HepG2 (cell line): Measurements from ENCODE around the gene PLA1A. TPM values are rescaled to one million over a fixed set of nuclear protein-coding genes. Genes with fewer than 3 reads are reported as not detected.

ENCODE experiments used
- ATAC-seq: fragments of 200-7000 bp; cut with Tn5 transposase; 3 replicates; pipeline ENCODE4 v1.9.1; 2020; ENCODE audit warnings: mild to moderate bottlenecking, moderate library complexity
- BruUV-seq: library from RNA; stranded (reverse); fragments of 400-500 nt; replicated peaks from 2 replicates; lab custom pipeline; 2021; lab: Mats Ljungman, UMichigan
- CTCF ChIA-PET: fragments of 300-600 bp; formaldehyde crosslinking; extraction: SDS; loops from one replicate; lab custom pipeline; 2021; ENCODE audit warnings: low total read pairs, inconsistent platforms, low intra/inter-chr PET ratio; lab: Yijun Ruan, JAX
- POLR2A ChIA-PET: fragments of 350-600 bp; sonication (Branson Sonifier 250); formaldehyde crosslinking; loops from one replicate; lab custom pipeline; 2020; ENCODE audit warnings: antibody characterized with exemption, inconsistent platforms; lab: Yijun Ruan, JAX
- DNase-seq: peaks from one replicate; pipeline ENCODE4 v3.0.0-alpha.2; 2015; ENCODE audit warnings: low spot score
- FAIRE-seq: peaks from 3 replicates; lab custom pipeline; 2011; peaks lifted over from hg19 to GRCh38; lab: Jason Lieb, UNC
- H2AFZ ChIP-seq: one replicate; pipeline ENCODE4 v1.6.1; 2011; ENCODE audit warnings: low read length, inconsistent platforms
- H3K27ac ChIP-seq: fragments of 300-600 bp; 3 replicates; pipeline ENCODE4 v1.8.0; 2011; ENCODE audit warnings: mixed run types, mild to moderate bottlenecking, mixed read lengths, low read length, inconsistent platforms; ENCODE audit not compliant: insufficient read depth; ENCODE audit errors: extremely low read length
- H3K27me3 ChIP-seq, 2 experiments: fragments of 200-600 bp in 1 of 2; 2 replicates in 1 of 2; 3 replicates in 1 of 2; pipeline versions ENCODE4 v1.6.0 to v1.8.0; 2011; ENCODE audit warnings: low read length in 2 of 2, mild to moderate bottlenecking in 2 of 2, moderate library complexity in 2 of 2, inconsistent platforms in 1 of 2; ENCODE audit not compliant: insufficient read depth in 2 of 2, control insufficient read depth in 1 of 2
- H3K36me3 ChIP-seq, 2 experiments: fragments of 200-600 bp in 1 of 2; replicated peaks in 1 of 2; 2 replicates in 1 of 2; 3 replicates in 1 of 2; pipeline versions ENCODE4 v1.5.1 to v1.8.0; 2011; ENCODE audit warnings: low read length in 2 of 2, inconsistent platforms in 1 of 2; ENCODE audit not compliant: insufficient read depth in 2 of 2, control insufficient read depth in 1 of 2
- H3K4me1 ChIP-seq: 2 replicates; pipeline ENCODE4 v1.5.1; 2012; ENCODE audit warnings: low read length, inconsistent platforms; ENCODE audit not compliant: insufficient read depth
- H3K4me2 ChIP-seq: 2 replicates; pipeline ENCODE4 v1.6.0; 2011; ENCODE audit warnings: low read depth, low read length, inconsistent platforms
- H3K4me3 ChIP-seq, 3 experiments: fragments of 200-600 bp in 1 of 3; sonication (generic), shearing (Covaris generic) in 1 of 3; replicated peaks in 1 of 3; 2 replicates each; pipeline ENCODE4 v1.5.1; 2011 to 2016; ENCODE audit warnings: low read length in 3 of 3, inconsistent platforms in 2 of 3, low read depth in 2 of 3, mild to moderate bottlenecking in 2 of 3, control low read depth in 1 of 3, mixed read lengths in 1 of 3; ENCODE audit not compliant: insufficient read depth in 1 of 3
- H3K79me2 ChIP-seq: one replicate; pipeline ENCODE4 v1.6.1; 2011; ENCODE audit warnings: low read length, inconsistent platforms; ENCODE audit not compliant: insufficient read depth
- H3K9ac ChIP-seq: 2 replicates; pipeline ENCODE4 v1.6.0; 2011; ENCODE audit warnings: mild to moderate bottlenecking, low read depth, low read length, inconsistent platforms; ENCODE audit not compliant: insufficient read depth
- H3K9me3 ChIP-seq: 2 replicates; pipeline ENCODE4 v1.5.1; 2012; ENCODE audit warnings: mild to moderate bottlenecking, low read length
- H4K20me1 ChIP-seq: 2 replicates; pipeline ENCODE4 v1.6.0; 2011; ENCODE audit warnings: inconsistent platforms, mild to moderate bottlenecking, low read length, moderate library complexity; ENCODE audit not compliant: insufficient read depth
- DMTF1 ChIP-seq: sonication (generic); formaldehyde crosslinking; IDR thresholded peaks from 2 replicates; pipeline ENCODE4 v1.4.0; 2020; ENCODE audit warnings: mild to moderate bottlenecking, missing genetic modification reagents
- FOXC1 ChIP-seq: sonication (generic); formaldehyde crosslinking; IDR thresholded peaks from 2 replicates; pipeline ENCODE4 v1.8.0; 2022; ENCODE audit warnings: mild to moderate bottlenecking, missing genetic modification reagents, borderline replicate concordance
- FOXM1 ChIP-seq: sonication (generic); formaldehyde crosslinking; IDR thresholded peaks from 2 replicates; pipeline ENCODE4 v1.5.0; 2020; ENCODE audit warnings: missing genetic modification reagents
- GLI4 ChIP-seq: sonication (generic); formaldehyde crosslinking; IDR thresholded peaks from 2 replicates; pipeline ENCODE4 v1.5.1; 2020; ENCODE audit warnings: missing genetic modification reagents, mild to moderate bottlenecking, moderate library complexity, borderline replicate concordance
- GTF3A ChIP-seq: sonication (generic); formaldehyde crosslinking; conservative IDR thresholded peaks from 2 replicates; pipeline ENCODE4 v1.4.0; 2020; ENCODE audit warnings: mild to moderate bottlenecking, missing genetic modification reagents
- HHEX ChIP-seq: IDR thresholded peaks from 2 replicates; pipeline ENCODE4 v1.6.1; 2016; ENCODE audit warnings: control low read depth
- KLF15 ChIP-seq: sonication (generic); formaldehyde crosslinking; IDR thresholded peaks from 2 replicates; pipeline ENCODE4 v1.8.1; 2023; ENCODE audit warnings: borderline replicate concordance, mild to moderate bottlenecking, inconsistent platforms, missing genetic modification reagents, mixed read lengths
- MTF1 ChIP-seq: sonication (generic); formaldehyde crosslinking; IDR thresholded peaks from 2 replicates; pipeline ENCODE4 v1.5.0; 2020; ENCODE audit warnings: missing genetic modification reagents
- NONO ChIP-seq, 2 experiments: fragments of 450-650 bp in 1 of 2; sonication (generic) in 1 of 2; formaldehyde crosslinking in 1 of 2; IDR thresholded peaks in 1 of 2; conservative IDR thresholded peaks in 1 of 2; 2 replicates each; pipeline versions ENCODE4 v1.6.1 to v1.8.0; 2017 to 2022; ENCODE audit warnings: mild to moderate bottlenecking in 1 of 2, missing genetic modification reagents in 1 of 2, moderate library complexity in 1 of 2
- STAT5B ChIP-seq: sonication (generic); formaldehyde crosslinking; IDR thresholded peaks from 2 replicates; pipeline ENCODE4 v1.4.0; 2020; ENCODE audit warnings: missing genetic modification reagents
- ZMYM4 ChIP-seq: sonication (generic); formaldehyde crosslinking; IDR thresholded peaks from 2 replicates; pipeline ENCODE4 v1.8.1; 2023; ENCODE audit warnings: mild to moderate bottlenecking, missing genetic modification reagents
- WGBS: methylation state at CpG from one replicate; pipeline ENCODE4 v1.1.6; 2017; ENCODE audit warnings: low lambda C conversion rate; 5-methylcytosine and 5-hydroxymethylcytosine counted together
- in situ Hi-C: cut with HindIII; loops from 2 replicates; pipeline ENCODE4 v1.10.0; 2017; ENCODE audit warnings: low pct_unique_long_range_greater_than_20kb; ENCODE audit not compliant: extremely low pct_ligation_motif_present
- intact Hi-C: fragments of 100-400 bp; cut with micrococcal nuclease; formaldehyde crosslinking; loops from one replicate; pipeline ENCODE4 v1.10.0; 2022; ENCODE audit not compliant: unreplicated experiment
- polyA plus RNA-seq, 8 experiments: library from polyadenylated mRNA; depleted of rRNA in 3 of 8; stranded (reverse) in 7 of 8; unstranded in 1 of 8; fragments of >200 nt; fragmentation: Illumina TruSeq in 4 of 8; extraction: Trizol in 4 of 8; gene quantifications; 2 replicates each; pipeline versions ENCODE4 v1.2.1 to v1.2.3, GENCODE V29; 2011 to 2016; ENCODE audit warnings: low read depth in 4 of 8, missing spikeins in 1 of 8, mixed read lengths in 1 of 8; ENCODE audit not compliant: insufficient read depth in 1 of 8
- total RNA-seq, 5 experiments: library from RNA; depleted of rRNA; stranded (reverse); fragments of >200 nt; fragmentation: Illumina TruSeq; extraction: Trizol; gene quantifications; 2 replicates each; pipeline ENCODE4 v1.2.3, GENCODE V29; 2016; ENCODE audit warnings: low read depth in 1 of 5
- TF ChIP-seq, protein P1 (sequence below): IDR thresholded peaks from 2 replicates; pipeline ENCODE4 v1.6.1; 2012; ENCODE audit warnings: low read depth, low read length, improper control_type of control experiment
- TF ChIP-seq, protein P2 (sequence below): sonication (generic); formaldehyde crosslinking; IDR thresholded peaks from 2 replicates; pipeline ENCODE4 v1.4.0; 2020; ENCODE audit warnings: missing genetic modification reagents

PLA1A gene
- total and polyA plus RNA-seq, 2 of the 13 experiments (the other 11 are each of a cell fraction or from before 2014, with no cell fraction given): 0.11 to 0.18 TPM

DNA sequence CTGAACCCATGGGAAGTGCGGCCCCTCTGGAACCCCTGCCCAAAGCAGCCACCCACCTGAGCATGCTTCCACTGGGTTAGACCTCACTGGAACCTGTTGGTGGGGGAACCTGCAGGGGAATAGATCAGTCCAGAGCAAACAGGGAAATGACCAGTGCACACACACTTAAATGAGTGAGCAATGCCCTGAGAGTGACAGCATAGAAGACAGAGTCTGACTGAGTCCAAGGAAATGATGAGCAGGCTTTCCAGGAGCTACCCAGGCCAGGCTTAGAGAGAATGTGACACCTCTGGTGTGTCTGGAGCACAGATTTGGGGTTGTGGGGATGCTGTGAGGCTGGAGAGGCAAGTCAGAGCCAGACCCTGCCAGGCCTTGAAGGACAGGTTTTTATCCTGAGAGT lies 28.5 kb downstream of the PLA1A start:
- 20% methylated on average over 1 of the region's 1 CpG for WGBS
- CTCF ChIA-PET: no interaction called here

GRCh38 chr3:119627461-119627860 lies 29.8 kb downstream of the PLA1A start:
- H3K9ac ChIP-seq: no peak overlapping the region
- H3K36me3 ChIP-seq: no peaks in the 10 kb centered on the region
- no peaks in the 10 kb centered on the region for H4K20me1 ChIP-seq
- no peak overlapping the region for H2AFZ ChIP-seq
- ATAC-seq: no peak
- intact Hi-C loops (no loop called here), in situ Hi-C loops (no loop called here)
- ChIA-PET POLR2A (no interaction called here), CTCF (no interaction called here)
- H3K4me3 ChIP-seq: no peak overlapping the region
- no peak overlapping the region for H3K4me2 ChIP-seq
- H3K79me2 ChIP-seq: no peaks in the 10 kb centered on the region
- 58% methylated on average over 7 of the region's 8 CpGs for WGBS
- no peak for FAIRE-seq
- H3K27me3 ChIP-seq: peaks cover 0 to 10% of the 10 kb centered on the region in 2 experiments; a peak in 2 of 5 replicates
- no peaks in the 10 kb centered on the region for H3K4me1 ChIP-seq
- H3K9me3 ChIP-seq: no peaks in the 10 kb centered on the region
- no peak for DNase-seq
- BruUV-seq: no TSS peak
- H3K27ac ChIP-seq: no peak overlapping the region
- TF ChIP-seq KLF15 (CRISPR knock-in tag) (no peak), GLI4 (CRISPR knock-in tag) (no peak), NONO (IDR thresholded peaks at IDR 0.05) (no peak), NONO (CRISPR knock-in tag; conservative IDR thresholded peaks at IDR 0.05) (no peak), FOXC1 (no peak)
- TF ChIP-seq, protein P1, sequence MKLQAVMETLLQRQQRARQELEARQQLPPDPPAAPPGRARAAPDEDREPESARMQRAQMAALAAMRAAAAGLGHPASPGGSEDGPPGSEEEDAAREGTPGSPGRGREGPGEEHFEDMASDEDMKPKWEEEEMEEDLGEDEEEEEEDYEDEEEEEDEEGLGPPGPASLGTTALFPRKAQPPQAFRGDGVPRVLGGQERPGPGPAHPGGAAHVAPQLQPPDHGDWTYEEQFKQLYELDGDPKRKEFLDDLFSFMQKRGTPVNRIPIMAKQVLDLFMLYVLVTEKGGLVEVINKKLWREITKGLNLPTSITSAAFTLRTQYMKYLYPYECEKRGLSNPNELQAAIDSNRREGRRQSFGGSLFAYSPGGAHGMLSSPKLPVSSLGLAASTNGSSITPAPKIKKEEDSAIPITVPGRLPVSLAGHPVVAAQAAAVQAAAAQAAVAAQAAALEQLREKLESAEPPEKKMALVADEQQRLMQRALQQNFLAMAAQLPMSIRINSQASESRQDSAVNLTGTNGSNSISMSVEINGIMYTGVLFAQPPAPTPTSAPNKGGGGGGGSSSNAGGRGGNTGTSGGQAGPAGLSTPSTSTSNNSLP: no peak
- TF ChIP-seq, protein P2, sequence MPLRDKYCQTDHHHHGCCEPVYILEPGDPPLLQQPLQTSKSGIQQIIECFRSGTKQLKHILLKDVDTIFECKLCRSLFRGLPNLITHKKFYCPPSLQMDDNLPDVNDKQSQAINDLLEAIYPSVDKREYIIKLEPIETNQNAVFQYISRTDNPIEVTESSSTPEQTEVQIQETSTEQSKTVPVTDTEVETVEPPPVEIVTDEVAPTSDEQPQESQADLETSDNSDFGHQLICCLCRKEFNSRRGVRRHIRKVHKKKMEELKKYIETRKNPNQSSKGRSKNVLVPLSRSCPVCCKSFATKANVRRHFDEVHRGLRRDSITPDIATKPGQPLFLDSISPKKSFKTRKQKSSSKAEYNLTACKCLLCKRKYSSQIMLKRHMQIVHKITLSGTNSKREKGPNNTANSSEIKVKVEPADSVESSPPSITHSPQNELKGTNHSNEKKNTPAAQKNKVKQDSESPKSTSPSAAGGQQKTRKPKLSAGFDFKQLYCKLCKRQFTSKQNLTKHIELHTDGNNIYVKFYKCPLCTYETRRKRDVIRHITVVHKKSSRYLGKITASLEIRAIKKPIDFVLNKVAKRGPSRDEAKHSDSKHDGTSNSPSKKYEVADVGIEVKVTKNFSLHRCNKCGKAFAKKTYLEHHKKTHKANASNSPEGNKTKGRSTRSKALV (CRISPR knock-in tag): no peak

More for the DNA sequence above, 28.5 kb downstream of the PLA1A start:
- Histone ChIP-seq H3K36me3 (no peaks in the 10 kb centered on the region), H3K9ac (no peak overlapping the region), H3K27me3 (peaks cover 0 to 10% of the 10 kb centered on the region in 2 experiments; a peak in 2 of 5 replicates), H2AFZ (no peak overlapping the region), H4K20me1 (no peaks in the 10 kb centered on the region), H3K79me2 (no peaks in the 10 kb centered on the region), H3K4me2 (no peak overlapping the region), H3K4me3 (no peak overlapping the region), H3K4me1 (no peaks in the 10 kb centered on the region), H3K9me3 (no peaks in the 10 kb centered on the region), H3K27ac (no peak overlapping the region)
- in situ Hi-C loops: no loop called here
- FAIRE-seq (no peak), DNase-seq (no peak), ATAC-seq (peak; percentile 19; the same call in 1 of the 3 replicates)
- intact Hi-C loops: no loop called here
- TF ChIP-seq GTF3A (CRISPR knock-in tag) (no peak), HHEX (CRISPR knock-in tag) (no peak), MTF1 (CRISPR knock-in tag) (no peak), DMTF1 (CRISPR knock-in tag) (no peak), ZMYM4 (CRISPR knock-in tag) (no peak), STAT5B (CRISPR knock-in tag) (no peak), FOXM1 (CRISPR knock-in tag) (no peak)
- POLR2A ChIA-PET: no interaction called here
- BruUV-seq: no TSS peak
